Measurements from ENCODE around the gene HCN3. TPM values are rescaled to one million over a fixed set of nuclear protein-coding genes. Genes with fewer than 3 reads are reported as not detected.
A peak's percentile ranks its signal among the peaks of the same experiment; 100 is the strongest.

Gene HCN3
- total RNA-seq, 4 donors from 2014 or later: 1.7 to 2.7 (median 2.4) TPM

DNA sequence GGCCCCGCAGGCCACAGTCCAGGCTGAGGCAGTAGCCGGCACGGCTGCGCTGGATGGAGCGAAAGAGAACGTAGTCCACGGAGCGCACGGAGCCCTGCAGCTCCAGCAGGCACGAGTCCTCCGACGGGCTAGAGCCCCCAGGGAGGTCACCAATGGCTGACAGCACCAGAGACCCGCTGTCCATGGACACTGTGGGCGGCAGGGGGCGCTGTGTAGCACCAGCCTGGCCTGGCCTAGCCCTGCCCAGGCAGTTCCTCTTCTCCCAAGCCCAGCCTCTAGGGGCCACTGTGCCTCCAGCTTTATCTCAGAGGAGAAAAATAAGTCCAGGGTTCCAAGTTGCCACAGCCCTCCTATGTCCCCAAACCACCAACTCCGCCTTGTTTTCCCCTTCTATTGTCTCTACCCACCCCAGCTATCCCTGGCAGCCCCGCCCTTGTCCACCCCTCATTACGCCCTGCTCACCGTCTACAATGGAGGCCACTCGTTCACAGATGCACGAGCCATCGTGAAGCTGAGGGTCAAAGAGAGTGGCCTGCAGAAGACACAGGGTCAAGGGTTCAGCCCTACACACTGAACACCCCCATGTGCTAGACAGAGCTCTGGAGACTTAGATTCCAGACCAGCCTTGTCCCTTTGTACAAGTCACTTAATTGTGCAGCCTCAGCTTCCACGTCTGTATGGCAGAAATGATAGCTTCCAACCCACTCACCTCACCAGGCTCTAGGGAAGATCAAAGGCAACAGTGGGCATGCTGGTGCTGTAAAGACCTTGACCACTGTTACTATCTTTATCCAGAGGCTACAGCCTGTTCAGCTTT lies 26.4 kb upstream of the HCN3 start:
- H3K4me1 ChIP-seq: peaks cover 0 to 45% (median 27%) of the 10 kb centered on the region in 4 donors
- 10 to 16% methylated on average over 22 to 23 of the region's 23 CpGs for WGBS, 2 donors
- peaks cover 0 to 30% (median 0%) of the 10 kb centered on the region in 3 donors for H3K36me3 ChIP-seq
- TF ChIP-seq POLR2A (IDR thresholded peaks at IDR 0.05) (peak in 1 of 2 donors; percentile 17), EP300 (IDR thresholded peaks at IDR 0.05) (peak in 1 of 2 donors; percentile 64)
- TF ChIP-seq, protein P1, sequence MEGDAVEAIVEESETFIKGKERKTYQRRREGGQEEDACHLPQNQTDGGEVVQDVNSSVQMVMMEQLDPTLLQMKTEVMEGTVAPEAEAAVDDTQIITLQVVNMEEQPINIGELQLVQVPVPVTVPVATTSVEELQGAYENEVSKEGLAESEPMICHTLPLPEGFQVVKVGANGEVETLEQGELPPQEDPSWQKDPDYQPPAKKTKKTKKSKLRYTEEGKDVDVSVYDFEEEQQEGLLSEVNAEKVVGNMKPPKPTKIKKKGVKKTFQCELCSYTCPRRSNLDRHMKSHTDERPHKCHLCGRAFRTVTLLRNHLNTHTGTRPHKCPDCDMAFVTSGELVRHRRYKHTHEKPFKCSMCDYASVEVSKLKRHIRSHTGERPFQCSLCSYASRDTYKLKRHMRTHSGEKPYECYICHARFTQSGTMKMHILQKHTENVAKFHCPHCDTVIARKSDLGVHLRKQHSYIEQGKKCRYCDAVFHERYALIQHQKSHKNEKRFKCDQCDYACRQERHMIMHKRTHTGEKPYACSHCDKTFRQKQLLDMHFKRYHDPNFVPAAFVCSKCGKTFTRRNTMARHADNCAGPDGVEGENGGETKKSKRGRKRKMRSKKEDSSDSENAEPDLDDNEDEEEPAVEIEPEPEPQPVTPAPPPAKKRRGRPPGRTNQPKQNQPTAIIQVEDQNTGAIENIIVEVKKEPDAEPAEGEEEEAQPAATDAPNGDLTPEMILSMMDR (IDR thresholded peaks at IDR 0.05): peak; percentile 99 to 100 (median 99)
- peak overlapping the region in 2 of 4 donors; percentile 39 to 42 for H3K4me3 ChIP-seq
- DNase-seq (ENCODE audit: low spot score in 2 of 2): peak; percentile 87 to 91
- H3K27me3 ChIP-seq: no peaks in the 10 kb centered on the region
- peak overlapping the region; percentile 29 to 78 (median 61) for H3K27ac ChIP-seq
- H3K9me3 ChIP-seq: no peaks in the 10 kb centered on the region

- Histone ChIP-seq H3K27me3 (no peaks in the 10 kb centered on the region), H3K9me3 (no peaks in the 10 kb centered on the region), H3K36me3 (peaks cover 0 to 33% (median 0%) of the 10 kb centered on the region in 3 donors), H3K4me1 (peaks cover 0 to 52% (median 31%) of the 10 kb centered on the region in 4 donors), H3K4me3 (no peak overlapping the region), H3K27ac (peak overlapping the region in 2 of 4 donors; percentile 49 to 78)
- 66 to 76% methylated on average over 7 of the region's 7 CpGs for WGBS, 2 donors
- DNase-seq (ENCODE audit: low spot score in 2 of 2): no peak
- TF ChIP-seq POLR2A (IDR thresholded peaks at IDR 0.05) (no peak), EP300 (IDR thresholded peaks at IDR 0.05) (no peak)
- TF ChIP-seq, protein P1 (IDR thresholded peaks at IDR 0.05): no peak
These were observed 25.7 kb upstream of the HCN3 start for GRCh38 chr1:155251566-155251965.

GRCh38 chr1:155253208-155253607 lies 24.1 kb upstream of the HCN3 start:
- peaks cover 0 to 31% (median 0%) of the 10 kb centered on the region in 3 donors for H3K36me3 ChIP-seq
- H3K9me3 ChIP-seq: no peaks in the 10 kb centered on the region
- peak overlapping the region in 2 of 4 donors; percentile 93 to 99 for H3K27ac ChIP-seq
- H3K4me3 ChIP-seq: no peak overlapping the region
- no peaks in the 10 kb centered on the region for H3K27me3 ChIP-seq
- peaks cover 0 to 55% (median 32%) of the 10 kb centered on the region in 4 donors for H3K4me1 ChIP-seq
- WGBS, 2 donors: 77 to 81% methylated on average over 5 of the region's 5 CpGs
- TF ChIP-seq, protein P1 (IDR thresholded peaks at IDR 0.05): no peak
- TF ChIP-seq POLR2A (IDR thresholded peaks at IDR 0.05): no peak
- no peak for TF ChIP-seq EP300 (IDR thresholded peaks at IDR 0.05)
- no peak for DNase-seq (ENCODE audit: low spot score in 2 of 2)

DNA sequence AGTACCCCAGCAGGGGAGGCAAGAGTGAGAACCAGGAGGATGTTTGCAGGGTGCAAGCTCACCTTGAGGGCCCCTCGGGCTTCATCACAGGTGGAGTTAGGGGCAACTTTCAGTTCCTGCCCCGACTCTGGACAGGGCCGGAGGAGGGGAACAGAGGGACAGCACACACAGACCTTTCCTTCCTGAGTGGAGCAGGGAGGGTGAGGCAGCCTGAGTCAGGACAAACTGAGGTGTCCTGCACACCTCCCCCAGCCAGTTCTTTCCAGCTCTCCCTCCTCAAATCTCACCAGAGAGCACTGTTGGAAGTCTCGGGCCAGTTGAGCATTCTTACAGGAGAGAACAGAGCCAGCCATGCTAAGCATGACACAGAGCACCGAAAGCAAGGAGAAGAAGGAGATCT lies 23.5 kb upstream of the HCN3 start:
- peaks cover 0 to 31% (median 4%) of the 10 kb centered on the region in 3 donors for H3K36me3 ChIP-seq
- DNase-seq (ENCODE audit: low spot score in 2 of 2): no peak
- 42 to 45% methylated on average over 5 of the region's 5 CpGs for WGBS, 2 donors
- H3K27ac ChIP-seq: peak overlapping the region in 3 of 4 donors; percentile 93 to 99 (median 97)
- peak overlapping the region in 2 of 4 donors; percentile 84 to 95 for H3K4me3 ChIP-seq
- no peaks in the 10 kb centered on the region for H3K9me3 ChIP-seq
- peaks cover 0 to 55% (median 32%) of the 10 kb centered on the region in 4 donors for H3K4me1 ChIP-seq
- TF ChIP-seq POLR2A (IDR thresholded peaks at IDR 0.05) (no peak), EP300 (IDR thresholded peaks at IDR 0.05) (no peak)
- TF ChIP-seq, protein P1 (IDR thresholded peaks at IDR 0.05): no peak
- no peaks in the 10 kb centered on the region for H3K27me3 ChIP-seq

DNA sequence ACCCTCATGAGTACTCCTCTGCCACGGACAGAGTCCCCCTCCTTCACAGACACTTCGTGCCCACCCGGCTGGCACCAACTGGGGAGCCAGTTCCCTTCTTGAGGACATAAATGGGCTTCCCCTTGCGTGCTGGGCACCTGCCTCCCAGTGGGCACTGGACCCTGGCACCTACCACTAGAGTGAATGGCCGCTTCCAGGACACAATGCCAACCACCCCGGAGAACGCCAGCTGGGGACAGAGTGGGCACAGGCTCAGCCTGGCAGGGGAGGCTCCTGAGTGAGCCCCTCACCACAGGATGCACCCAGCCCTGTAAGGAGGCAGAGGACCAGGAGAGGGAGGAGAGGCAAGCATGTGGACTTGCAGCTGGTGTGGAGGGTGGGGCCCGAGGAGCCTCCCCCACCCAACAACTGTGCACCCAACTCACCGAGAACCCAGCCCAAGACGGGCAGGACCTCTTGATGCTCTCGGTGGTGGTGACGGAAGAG lies 23.0 kb upstream of the HCN3 start:
- DNase-seq (ENCODE audit: low spot score in 2 of 2): no peak
- 38 to 47% methylated on average over 5 to 7 of the region's 12 CpGs for WGBS, 2 donors

More for the DNA sequence above, 23.0 kb upstream of the HCN3 start:
- Histone ChIP-seq H3K27me3 (no peaks in the 10 kb centered on the region), H3K27ac (peak overlapping the region; percentile 93 to 99 (median 96)), H3K36me3 (peaks cover 0 to 30% (median 4%) of the 10 kb centered on the region in 3 donors), H3K4me3 (peak overlapping the region; percentile 69 to 95 (median 82)), H3K4me1 (peaks cover 0 to 55% (median 32%) of the 10 kb centered on the region in 4 donors), H3K9me3 (no peaks in the 10 kb centered on the region)
- TF ChIP-seq, protein P1 (IDR thresholded peaks at IDR 0.05): no peak
- no peak for TF ChIP-seq EP300 (IDR thresholded peaks at IDR 0.05)
- no peak for TF ChIP-seq POLR2A (IDR thresholded peaks at IDR 0.05)

Measured in tibial nerve (tissue), 4 donors.